NCI-H2029 treated with DMSO at 0.1 percent for 48 hours (cell line): Measurements from ENCODE around the gene PYDC1.
A peak's percentile ranks its signal among the peaks of the same experiment; 100 is the strongest.
"Not testable (repeated sequence)": the region's sequence is repeated elsewhere in the genome, so short reads cannot be mapped to it uniquely, and the experiment has no call there.

Source experiments
- DNase-seq: peaks from one replicate; lab custom pipeline; 2025; lab: John Stamatoyannopoulos, UW

PYDC1 gene

DNA sequence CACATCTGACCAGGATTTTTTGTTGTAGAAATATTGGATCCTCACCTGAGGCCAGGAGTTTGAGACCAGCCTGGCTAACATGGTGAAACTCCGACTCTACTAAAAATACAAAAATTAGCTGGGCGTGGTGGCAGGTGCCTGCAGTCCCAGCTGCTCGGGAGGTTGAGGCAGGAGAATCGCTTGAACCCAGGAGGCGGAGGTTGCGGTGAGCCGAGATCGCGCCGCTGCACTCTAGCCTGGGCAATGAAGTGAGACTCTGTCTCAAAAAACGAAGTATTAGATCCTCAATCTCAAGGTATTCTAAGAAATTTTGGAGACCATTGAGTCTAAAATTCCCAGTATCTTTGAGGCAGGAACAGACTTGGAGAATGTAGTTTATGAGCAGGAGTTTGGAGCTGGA, 21.1 kb downstream of the PYDC1 start:
- DNase-seq, result not testable (repeated sequence)

DNA sequence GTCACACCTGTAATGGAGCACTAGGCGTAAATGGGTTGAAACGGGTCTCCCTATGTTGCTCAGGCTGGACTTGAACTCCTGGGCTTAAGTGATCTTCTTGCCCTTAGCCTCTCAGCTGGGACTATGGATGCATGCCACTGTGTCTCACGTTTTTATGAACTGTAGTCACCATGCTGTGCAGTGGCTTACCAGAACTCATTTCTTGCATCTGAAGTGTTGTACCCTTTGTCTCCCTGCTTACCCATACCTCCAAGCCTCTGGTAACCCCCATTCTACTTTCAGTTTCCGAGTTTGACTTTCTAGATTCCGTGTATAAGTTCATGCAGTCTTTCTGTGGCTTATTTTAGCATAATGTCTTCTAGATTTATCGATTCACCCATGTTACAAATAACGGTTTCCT, 22.0 kb downstream of the PYDC1 start:
- no peak for DNase-seq

DNA sequence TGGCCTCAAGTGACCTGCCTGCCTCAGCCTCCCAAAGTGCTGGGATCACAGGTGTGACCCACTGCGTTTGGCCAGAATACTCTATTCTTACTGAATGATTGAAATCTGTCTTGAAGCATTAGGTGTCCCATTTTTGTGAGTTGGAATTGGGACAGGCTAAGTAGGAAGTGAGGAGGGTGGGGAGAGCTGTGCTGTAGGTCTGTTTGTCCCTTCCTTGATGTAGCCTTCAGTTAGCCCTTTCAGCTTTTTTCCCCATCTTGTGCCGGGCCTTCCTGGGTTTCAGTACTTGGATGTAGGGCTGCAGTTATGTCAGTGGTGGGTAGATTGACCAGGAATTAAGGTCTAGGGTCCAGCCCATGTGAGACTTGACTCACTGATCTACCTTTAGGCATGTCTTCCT, 23.1 kb downstream of the PYDC1 start:
- DNase-seq, result no peak

DNA sequence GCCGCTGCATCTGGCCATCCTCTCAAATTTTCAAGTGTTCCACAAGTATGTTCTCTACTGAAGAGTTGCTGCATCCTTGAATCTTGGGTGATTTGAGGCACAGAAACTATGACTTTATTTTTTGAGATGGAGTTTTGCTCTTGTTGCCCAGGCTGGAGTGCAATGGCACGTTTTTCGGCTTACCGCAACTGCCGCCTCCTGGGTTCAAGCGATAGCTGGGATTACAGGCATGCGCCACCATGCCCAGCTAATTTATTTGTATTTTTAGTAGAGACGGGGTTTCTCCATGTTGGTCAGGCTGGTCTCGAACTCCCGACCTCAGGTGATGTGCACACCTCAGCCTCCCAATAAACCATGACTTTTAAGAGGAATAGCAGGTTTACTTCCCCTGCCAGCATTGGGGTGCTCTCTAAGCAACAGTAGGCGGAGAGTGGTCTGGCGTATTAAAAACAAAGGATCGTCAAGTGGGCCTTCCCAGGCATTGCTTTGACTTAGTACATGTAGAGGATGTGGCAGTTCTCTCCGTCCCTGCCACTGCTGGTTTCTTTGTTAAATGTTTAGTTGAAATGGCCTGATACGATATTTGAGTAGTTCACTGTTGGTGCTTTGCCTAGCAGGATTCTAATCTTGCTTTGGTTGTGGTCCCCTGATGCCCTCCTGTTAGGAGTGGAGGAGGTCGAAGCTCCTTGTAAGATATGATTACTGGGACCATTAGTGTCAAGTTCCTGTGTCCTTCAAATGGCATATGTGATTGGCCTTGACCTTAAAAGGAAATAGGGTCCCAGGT, 23.9 kb downstream of the PYDC1 start:
- no peak for DNase-seq

DNA sequence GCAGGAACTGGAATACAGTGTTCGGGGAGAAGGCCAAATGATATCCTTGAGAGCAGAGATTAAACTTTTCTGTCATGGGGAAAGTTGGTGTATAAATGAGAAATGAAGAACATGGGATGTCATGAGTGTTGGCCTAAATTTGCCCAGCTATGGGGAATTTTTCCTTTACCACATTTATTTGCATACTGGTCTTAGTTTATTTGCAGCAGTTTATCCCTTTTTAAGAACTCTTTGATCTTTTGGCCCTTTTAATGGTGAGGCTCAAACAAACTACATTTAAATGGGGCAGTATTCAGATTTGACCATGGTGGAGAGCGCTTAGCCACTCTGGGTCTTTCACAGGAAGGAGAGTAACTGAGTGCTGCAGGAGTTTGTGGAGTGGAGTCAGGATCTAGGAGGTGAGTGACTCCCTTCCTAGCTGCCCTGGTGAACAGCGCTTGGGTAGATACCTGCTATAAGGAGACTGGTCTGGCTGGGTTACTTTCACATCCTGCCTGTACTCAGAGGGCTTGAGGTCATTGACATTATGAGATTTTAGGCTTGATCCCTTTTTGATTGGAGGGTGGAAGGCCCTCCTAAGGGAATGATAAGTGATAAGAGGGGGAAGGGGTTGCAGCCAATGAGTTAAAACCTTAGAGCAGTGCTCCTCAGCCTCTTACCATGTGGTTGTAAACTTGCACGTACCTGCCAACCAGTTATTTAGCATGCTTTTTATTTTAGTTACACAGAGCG, 25.1 kb downstream of the PYDC1 start:
- no peak for DNase-seq

DNA sequence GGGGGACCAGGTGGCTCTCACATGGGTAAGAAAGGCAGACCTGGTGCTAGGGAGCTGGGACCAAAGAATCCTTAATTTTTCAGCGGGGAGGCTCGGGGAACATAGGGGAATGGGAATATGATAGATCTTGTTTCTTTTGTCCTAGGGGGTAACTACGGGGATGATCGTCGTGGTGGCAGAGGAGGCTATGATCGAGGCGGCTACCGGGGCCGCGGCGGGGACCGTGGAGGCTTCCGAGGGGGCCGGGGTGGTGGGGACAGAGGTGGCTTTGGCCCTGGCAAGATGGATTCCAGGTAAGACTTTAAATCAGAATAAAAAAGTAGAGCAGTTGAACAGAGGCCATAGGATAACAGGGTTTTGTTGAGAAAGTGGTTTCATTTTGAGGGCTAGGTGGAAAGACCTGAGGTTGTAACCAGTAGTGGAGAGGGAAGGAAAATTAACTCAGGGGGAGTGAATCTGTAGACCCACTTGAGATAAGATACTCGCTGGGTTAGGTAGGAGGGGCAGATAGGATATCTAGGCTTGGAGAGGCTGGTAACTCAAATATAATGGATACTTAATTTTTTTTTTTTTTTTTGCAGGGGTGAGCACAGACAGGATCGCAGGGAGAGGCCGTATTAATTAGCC, 26.0 kb downstream of the PYDC1 start:
- no peak for DNase-seq

DNA sequence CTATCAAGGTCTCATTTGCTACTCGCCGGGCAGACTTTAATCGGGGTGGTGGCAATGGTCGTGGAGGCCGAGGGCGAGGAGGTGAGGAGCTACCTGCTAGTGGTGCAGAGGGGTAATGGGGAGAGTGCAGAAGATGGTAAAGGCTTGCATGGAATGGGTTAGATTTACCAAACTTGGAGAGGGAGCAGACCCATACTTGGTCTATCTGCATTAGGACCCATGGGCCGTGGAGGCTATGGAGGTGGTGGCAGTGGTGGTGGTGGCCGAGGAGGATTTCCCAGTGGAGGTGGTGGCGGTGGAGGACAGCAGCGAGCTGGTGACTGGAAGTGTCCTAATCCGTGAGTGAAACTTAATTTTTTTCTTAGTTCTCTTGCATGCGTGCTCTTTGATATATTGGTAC, 26.9 kb downstream of the PYDC1 start:
- no peak for DNase-seq

DNA sequence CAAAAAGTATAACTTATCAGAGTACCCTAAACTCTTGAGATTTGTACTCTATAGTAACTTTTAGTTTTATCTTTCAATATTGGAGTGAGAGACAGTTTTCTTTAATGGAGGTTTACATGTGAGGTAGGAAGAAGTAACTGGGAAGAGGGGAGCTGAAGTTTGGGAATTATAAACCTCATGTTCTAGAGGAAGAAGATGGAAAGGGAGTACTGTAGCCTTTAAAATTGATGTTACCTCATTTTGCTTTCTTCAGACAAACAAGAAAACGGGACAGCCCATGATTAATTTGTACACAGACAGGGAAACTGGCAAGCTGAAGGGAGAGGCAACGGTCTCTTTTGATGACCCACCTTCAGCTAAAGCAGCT, 27.5 kb downstream of the PYDC1 start:
- no peak for DNase-seq

DNA sequence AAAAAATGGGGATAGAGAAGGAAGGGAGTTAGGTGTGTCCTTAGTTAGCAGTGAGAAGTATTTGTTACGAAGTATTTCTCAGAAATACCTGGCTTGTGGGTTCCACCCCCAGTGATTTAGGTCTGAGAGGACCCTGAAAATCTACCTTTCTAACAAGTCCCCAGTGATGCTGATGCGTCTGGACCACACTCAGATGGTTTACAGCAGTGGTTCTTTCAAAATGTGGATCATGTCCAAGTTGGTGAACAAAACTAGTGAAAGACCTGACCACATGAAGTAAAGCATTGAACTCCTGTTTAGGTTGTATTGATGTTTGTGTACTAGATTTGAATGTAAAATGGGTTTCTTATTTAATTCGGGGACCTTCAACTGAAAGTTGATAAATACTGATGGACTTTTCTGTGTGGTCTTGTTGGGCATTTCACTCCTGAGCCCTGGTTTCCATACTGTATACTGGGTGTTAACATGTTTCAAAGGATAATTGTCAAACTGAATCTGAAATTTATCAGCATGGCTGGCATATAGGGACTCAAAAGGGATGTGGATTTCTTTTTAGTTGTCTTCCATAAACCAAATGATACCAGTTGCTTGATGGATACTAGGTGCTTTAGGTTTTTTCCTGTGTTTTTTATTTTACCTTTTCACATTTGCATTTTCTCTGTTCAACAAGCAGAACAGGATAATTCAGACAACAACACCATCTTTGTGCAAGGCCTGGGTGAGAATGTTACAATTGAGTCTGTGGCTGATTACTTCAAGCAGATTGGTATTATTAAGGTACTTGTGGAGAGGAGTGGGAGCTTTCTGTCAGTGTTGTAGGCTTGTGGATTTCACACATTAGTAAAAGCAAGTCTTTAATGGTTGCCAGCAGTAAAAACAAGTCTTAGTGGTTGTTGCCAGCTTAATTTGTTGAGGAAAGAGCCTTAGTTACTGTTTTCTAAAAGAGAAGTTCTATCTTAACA, 28.2 kb downstream of the PYDC1 start:
- no peak for DNase-seq

DNA sequence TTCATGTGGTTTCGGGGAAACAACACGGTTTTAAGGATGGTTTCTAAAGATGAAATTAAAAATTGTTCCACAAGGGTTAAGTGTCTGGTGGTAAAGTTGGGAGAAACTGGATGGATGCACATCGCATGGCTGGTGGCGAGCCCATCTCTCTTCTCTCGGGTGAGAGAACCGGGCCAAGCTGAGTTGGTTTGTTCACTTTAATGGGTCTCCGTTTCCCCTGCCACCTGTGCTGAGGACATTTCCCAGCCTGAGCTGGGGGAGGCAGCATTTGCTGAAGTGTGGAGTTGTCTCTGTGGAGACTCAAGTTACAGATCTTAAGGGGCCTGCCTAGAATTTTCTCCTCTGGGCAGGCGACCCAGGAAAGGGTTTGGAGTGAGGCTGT, 29.1 kb downstream of the PYDC1 start:
- no peak for DNase-seq

DNA sequence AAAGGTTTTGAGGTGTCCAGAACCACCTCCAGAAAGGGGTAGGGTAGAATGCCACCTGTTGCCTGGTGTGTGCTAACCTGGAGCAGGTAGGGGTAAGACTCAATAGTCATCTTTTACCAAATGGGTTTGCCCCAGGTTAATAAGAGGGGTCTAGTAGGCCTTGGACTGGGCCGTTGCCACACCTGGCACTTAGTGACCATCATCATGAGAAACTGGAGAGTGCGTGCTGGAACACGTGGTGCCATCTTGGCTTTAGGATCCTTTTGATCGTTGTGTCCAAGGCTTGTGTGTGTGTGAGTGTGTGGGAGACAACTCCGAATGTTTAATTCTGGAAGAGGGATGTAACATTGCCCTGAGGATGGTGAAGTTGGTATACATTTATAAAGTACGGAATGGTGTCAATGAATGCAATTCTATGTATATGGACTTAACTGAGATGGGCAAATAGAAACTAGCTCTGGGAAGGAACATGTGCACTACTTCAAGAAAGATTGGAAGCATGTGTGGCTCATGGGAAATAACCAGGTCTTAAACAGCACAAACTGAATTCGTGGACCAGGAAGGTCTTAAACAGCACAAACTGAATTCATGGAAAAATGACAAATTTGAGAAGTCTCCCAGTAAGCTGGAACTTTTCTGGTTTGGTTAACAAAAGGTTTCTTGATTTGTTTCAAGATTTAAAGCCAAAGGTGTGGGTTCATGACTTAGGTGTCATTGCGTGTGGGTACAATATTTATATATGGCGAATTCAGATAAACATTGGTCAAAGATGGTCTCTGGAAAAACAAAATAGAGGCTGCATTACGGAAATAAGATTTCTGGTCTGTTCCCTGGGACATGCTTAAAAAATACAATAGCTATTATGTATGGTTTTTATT, 29.8 kb downstream of the PYDC1 start:
- no peak for DNase-seq

DNA sequence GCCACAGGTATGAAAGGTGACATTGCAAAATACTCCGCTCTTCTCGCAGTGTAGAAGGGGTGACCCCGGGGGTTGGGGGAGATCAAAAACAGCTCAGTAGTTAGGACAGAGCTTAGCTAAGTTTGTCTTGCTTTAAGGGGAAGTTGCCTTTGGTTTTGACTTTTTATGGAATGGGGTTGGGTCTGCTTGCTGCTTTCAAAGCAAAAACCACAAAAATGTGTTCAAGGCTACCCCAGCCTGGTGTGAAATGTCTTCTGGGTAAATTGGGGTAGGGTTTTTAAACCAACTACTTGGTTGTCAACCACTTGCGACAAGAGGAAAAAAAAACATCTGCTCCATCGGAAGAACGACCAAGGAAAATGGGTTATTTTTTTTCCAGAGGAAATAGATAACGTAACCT, 30.8 kb downstream of the PYDC1 start:
- no peak for DNase-seq

DNA sequence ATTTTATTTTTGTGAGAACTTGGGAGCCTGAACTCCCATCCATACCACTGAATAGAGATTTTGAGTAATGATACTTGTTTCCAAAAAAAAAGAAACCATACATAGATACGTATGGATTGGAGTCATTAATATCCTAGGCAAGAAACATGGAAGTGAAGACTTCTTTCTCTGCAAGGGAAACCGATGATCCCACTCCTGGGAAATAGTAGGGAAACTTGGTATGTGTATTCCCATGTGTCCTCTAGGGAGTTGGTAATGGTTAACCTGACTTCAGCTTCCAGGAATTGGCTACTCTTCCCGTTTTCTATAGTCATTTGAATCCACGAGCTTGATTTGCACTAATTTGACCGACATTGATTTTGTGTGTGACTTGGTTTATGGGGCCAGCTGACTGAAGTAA, 31.6 kb downstream of the PYDC1 start:
- DNase-seq, result no peak

DNA sequence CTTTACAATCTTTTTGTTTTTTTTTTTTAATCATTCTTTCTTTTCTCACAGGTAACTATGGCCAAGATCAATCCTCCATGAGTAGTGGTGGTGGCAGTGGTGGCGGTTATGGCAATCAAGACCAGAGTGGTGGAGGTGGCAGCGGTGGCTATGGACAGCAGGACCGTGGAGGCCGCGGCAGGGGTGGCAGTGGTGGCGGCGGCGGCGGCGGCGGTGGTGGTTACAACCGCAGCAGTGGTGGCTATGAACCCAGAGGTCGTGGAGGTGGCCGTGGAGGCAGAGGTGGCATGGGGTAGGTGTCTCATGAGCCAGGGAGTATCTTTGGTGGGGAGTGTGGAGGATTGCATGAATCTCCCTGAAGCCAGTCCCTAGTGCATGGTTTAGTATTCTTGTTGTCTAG, 32.0 kb downstream of the PYDC1 start:
- DNase-seq, result no peak

DNA sequence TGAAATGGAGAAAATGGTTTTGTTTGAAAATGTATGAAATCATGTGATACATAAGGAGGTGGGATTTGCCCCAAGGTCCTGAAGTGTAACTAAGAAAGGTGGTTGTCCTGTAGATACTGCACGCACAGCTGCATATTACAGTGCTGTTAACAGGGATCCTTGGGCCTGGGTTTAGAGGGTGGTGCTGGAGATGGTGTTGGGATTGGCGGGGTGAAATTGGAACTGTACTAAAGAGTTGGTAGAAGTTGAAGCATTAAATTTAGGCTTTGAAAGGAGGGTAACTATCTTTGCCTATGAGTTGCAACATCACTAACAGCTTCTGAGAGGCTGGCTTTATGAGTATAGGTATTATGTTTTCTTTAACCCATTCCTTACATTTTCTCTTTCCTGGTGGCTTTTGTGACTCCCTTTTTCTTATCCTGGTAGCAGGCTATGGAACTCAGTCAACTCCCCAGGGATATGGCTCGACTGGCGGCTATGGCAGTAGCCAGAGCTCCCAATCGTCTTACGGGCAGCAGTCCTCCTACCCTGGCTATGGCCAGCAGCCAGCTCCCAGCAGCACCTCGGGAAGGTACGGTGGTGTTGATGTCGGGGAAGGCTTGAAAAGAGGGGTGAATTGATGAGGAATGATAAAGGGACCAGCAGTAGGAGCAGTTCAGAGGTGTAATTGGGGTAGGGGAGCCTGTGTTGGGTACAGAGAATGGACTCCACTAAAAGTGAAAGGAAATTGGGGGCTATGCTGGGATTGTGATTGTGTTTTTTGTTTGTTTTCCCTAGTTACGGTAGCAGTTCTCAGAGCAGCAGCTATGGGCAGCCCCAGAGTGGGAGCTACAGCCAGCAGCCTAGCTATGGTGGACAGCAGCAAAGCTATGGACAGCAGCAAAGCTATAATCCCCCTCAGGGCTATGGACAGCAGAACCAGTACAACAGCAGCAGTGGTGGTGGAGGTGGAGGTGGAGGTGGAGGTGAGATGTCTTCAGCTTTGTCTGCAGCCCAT, 33.2 kb downstream of the PYDC1 start:
- no peak for DNase-seq

DNA sequence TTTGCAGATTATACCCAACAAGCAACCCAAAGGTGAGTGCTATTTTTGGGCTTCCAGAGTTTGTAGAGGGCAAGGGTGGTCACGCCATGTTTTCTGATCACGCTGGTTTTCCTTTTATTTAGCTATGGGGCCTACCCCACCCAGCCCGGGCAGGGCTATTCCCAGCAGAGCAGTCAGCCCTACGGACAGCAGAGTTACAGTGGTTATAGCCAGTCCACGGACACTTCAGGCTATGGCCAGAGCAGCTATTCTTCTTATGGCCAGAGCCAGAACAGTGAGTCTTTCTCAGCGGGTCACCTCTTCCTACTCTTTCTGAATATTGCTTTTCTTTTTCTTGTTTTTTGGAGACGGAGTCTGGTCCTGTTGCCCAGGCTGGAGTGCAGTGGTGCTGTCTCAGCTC, 34.5 kb downstream of the PYDC1 start:
- DNase-seq, result no peak

DNA sequence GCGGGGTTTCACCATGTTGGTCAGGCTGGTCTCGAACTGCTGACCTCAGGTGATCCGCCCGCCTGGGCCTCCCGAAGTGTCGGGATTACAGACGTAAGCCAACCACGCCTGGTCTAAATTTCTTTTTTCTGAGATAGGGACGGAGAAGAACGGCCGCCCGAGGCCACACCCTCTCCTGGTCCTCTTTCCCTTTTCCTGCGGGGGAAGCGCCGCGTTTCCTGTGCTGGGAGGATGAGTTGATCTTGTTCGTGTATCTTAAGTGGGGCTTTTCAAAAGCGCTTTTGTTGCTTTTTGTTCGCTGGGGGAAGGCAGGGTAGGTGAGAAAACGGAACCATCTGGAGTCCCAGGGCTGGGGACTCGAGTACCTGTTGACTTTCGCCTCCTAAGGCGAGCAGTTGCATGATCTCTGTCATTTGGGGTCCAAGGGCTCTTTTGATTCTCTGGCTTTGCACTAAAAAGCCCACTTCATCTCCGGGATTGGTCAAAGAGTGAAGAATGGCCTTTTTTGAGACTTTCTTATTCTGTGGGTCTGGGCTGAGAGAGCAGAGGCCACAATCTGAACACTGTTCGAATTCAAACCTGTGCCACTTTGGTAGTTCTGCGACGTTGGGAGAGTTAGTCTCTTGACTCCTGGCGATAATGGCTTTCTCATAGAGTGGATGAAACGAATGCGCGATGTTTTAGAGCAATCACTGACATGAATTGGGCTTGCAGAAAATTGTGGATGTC, 35.7 kb downstream of the PYDC1 start:
- no peak for DNase-seq

DNA sequence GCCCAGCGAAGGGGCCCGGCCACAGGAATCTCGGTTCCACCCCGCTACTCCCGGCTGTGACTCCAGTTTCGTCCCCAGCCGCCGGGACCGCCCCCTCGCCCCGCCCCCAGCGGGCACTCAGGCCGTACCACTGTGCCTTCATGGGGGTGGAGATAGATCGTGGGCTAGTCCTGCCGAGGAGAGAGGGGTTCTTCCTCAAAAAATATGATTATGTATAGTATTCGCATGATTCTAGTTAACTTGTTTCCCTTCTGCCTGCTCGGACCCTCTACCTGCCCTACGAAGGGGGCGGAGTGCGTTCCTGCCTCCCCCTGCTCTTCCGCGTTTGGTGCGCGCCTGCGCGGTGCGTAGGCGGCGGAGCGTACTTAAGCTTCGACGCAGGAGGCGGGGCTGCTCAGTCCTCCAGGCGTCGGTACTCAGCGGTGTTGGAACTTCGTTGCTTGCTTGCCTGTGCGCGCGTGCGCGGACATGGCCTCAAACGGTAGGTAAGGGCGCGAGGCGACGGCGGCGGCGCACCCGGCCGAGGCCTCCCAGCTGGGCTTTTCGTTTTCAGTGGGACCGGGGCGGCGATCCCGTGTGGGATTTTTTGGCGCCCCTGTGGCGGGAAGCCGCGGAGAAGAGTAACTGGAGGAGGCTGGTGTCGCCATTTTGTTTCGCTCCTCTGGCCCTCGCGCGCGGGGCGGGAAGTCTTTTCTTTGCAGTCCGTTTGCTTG, 37.0 kb downstream of the PYDC1 start, which contains the start of gene FUS:
TSS of gene FUS (plus strand) at position 393 of the 713 bp plus-strand sequence. CDS start at position 469, 76 bp downstream.
- peak; percentile 70 for DNase-seq
